GM12878 (cell line): ENCODE measurements around the gene TNFRSF6B. TPM values are rescaled to one million over a fixed set of nuclear protein-coding genes. Genes with fewer than 3 reads are reported as not detected.

ENCODE experiments used
- ATAC-seq: fragments of 200-7000 bp; cut with Tn5 transposase; 3 replicates; pipeline ENCODE4 v1.9.1; 2020; ENCODE audit warnings: mild to moderate bottlenecking, moderate library complexity
- BruUV-seq: library from RNA; stranded (reverse); fragments of 400-500 nt; replicated peaks from 2 replicates; lab custom pipeline; 2021; lab: Mats Ljungman, UMichigan
- CTCF ChIA-PET: fragments of 300-600 bp; sonication (Branson Sonifier 250); formaldehyde crosslinking; extraction: SDS; loops from one replicate; lab custom pipeline; 2021; ENCODE audit warnings: inconsistent platforms; lab: Yijun Ruan, JAX
- POLR2A ChIA-PET: fragments of 350-600 bp; formaldehyde crosslinking; extraction: SDS; loops from one replicate; lab custom pipeline; 2021; ENCODE audit warnings: inconsistent platforms; lab: Charles Lee
- RAD21 ChIA-PET: fragments of 300-600 bp; sonication (Branson Sonifier 250); formaldehyde crosslinking; loops from one replicate; lab custom pipeline; 2023; ENCODE audit warnings: antibody characterized with exemption; ENCODE audit not compliant: unreplicated experiment; lab: Charles Lee
- SMC1A ChIA-PET: fragments of 300-600 bp; sonication (Branson Sonifier 250); formaldehyde crosslinking; loops from one replicate; lab custom pipeline; 2023; ENCODE audit not compliant: unreplicated experiment, uncharacterized antibody; lab: Charles Lee
- DNase-seq: peaks from one replicate; pipeline ENCODE4 v3.0.0-alpha.2; 2011; ENCODE audit warnings: low read depth, low spot score
- FAIRE-seq: peaks from 3 replicates; lab custom pipeline; 2011; peaks lifted over from hg19 to GRCh38; lab: Jason Lieb, UNC
- H2AFZ ChIP-seq: 2 replicates; pipeline ENCODE4 v1.6.0; 2011; ENCODE audit warnings: low read depth, low read length, control low read depth; ENCODE audit not compliant: control insufficient read depth
- H3K27ac ChIP-seq: 2 replicates; pipeline ENCODE4 v1.5.1; 2011; ENCODE audit warnings: control low read depth; ENCODE audit not compliant: control insufficient read depth, insufficient read depth
- H3K27me3 ChIP-seq, 2 experiments: replicated peaks in 1 of 2; 2 replicates each; pipeline versions ENCODE4 v1.6.0 to v1.6.1; 2011; ENCODE audit warnings: low read length in 1 of 2; ENCODE audit not compliant: control insufficient read depth in 2 of 2, insufficient read depth in 2 of 2
- H3K36me3 ChIP-seq, 2 experiments: 2 replicates each; pipeline ENCODE4 v1.5.1; 2011; ENCODE audit warnings: low read length in 1 of 2; ENCODE audit not compliant: control insufficient read depth in 2 of 2, insufficient read depth in 2 of 2
- H3K4me1 ChIP-seq: 2 replicates; pipeline ENCODE4 v1.6.1; 2011; ENCODE audit warnings: mild to moderate bottlenecking, low read length, moderate library complexity, mixed read lengths; ENCODE audit not compliant: control insufficient read depth, insufficient read depth
- H3K4me2 ChIP-seq: 2 replicates; pipeline ENCODE4 v1.6.0; 2011; ENCODE audit warnings: control low read depth; ENCODE audit not compliant: control insufficient read depth, insufficient read depth
- H3K4me3 ChIP-seq: fragments of 200-600 bp; sonication (generic); 2 replicates; pipeline ENCODE4 v1.5.1; 2016
- H3K79me2 ChIP-seq: 2 replicates; pipeline ENCODE4 v1.6.0; 2011; ENCODE audit warnings: low read length; ENCODE audit not compliant: control insufficient read depth, insufficient read depth
- H3K9ac ChIP-seq: 2 replicates; pipeline ENCODE4 v1.8.0; 2011; ENCODE audit warnings: low read length, control low read depth, mixed read lengths; ENCODE audit not compliant: control insufficient read depth, insufficient read depth
- H3K9me3 ChIP-seq: replicated peaks from 3 replicates; pipeline ENCODE4 v1.5.1; 2011; ENCODE audit warnings: mild to moderate bottlenecking, low read length; ENCODE audit not compliant: control insufficient read depth, insufficient read depth
- H4K20me1 ChIP-seq: 2 replicates; pipeline ENCODE4 v1.6.0; 2011; ENCODE audit not compliant: control insufficient read depth, insufficient read depth
- NR2C2 ChIP-seq: IDR thresholded peaks from 2 replicates; pipeline ENCODE4 v1.6.1; 2011; ENCODE audit warnings: borderline replicate concordance, low read depth; ENCODE audit not compliant: control insufficient read depth, insufficient read length
- ZNF207 ChIP-seq: fragments of 450-650 bp; IDR thresholded peaks from 2 replicates; pipeline ENCODE4 v1.6.1; 2014; ENCODE audit warnings: antibody characterized with exemption, mild to moderate bottlenecking, borderline replicate concordance
- WGBS: methylation state at CpG from one replicate; pipeline ENCODE4 v1.1.6; 2016; ENCODE audit warnings: low lambda C conversion rate; ENCODE audit not compliant: insufficient replicate concordance, insufficient coverage; ENCODE audit errors: missing lambda C conversion rate; 5-methylcytosine and 5-hydroxymethylcytosine counted together
- in situ Hi-C: fragments of 300-500 bp; cut with MboI; formaldehyde crosslinking; loops from 9 replicates; pipeline ENCODE4 v1.14.3; 2018; ENCODE audit warnings: mixed read lengths
- intact Hi-C: fragments of 100-400 bp; cut with micrococcal nuclease; formaldehyde crosslinking; loops from one replicate; pipeline ENCODE4 v1.14.2; 2022; ENCODE audit not compliant: unreplicated experiment
- polyA plus RNA-seq, 11 experiments: library from polyadenylated mRNA; depleted of rRNA in 4 of 11; unstranded in 6 of 11; stranded (reverse) in 5 of 11; fragments of >200 nt; fragmentation: Nextera tagmentation in 4 of 11; fragmentation: Illumina TruSeq in 1 of 11; extraction: Ambion mirVana in 4 of 11; extraction: Trizol in 1 of 11; gene quantifications; 1 replicate in 1 of 11; 2 replicates in 10 of 11; pipeline versions ENCODE4 v1.2.1 to v1.2.3, GENCODE V29; 2011 to 2016; ENCODE audit warnings: inconsistent platforms in 2 of 11, missing spikeins in 2 of 11, low read depth in 1 of 11
- total RNA-seq, 4 experiments: library from RNA; depleted of rRNA in 3 of 4; stranded (reverse); fragments of >200 nt in 3 of 4; fragmentation: Illumina TruSeq in 1 of 4; extraction: Trizol in 1 of 4; gene quantifications; 2 replicates each; pipeline versions ENCODE4 v1.2.1 to v1.2.3, GENCODE V29; 2013 to 2021
- TF ChIP-seq, protein P1 (sequence below): fragments of 450-650 bp; IDR thresholded peaks from 2 replicates; pipeline ENCODE4 v1.6.1; 2016; ENCODE audit warnings: mild to moderate bottlenecking
- TF ChIP-seq, protein P2 (sequence below): fragments of 450-650 bp; IDR thresholded peaks from 2 replicates; pipeline ENCODE4 v1.6.1; 2017; ENCODE audit warnings: mild to moderate bottlenecking
- TF ChIP-seq, protein P3 (sequence below): IDR thresholded peaks from 2 replicates; pipeline ENCODE4 v1.6.1; 2011; ENCODE audit warnings: low read depth, mild to moderate bottlenecking, low read length, moderate library complexity, borderline replicate concordance; ENCODE audit errors: extremely low read depth

Gene TNFRSF6B
- total and polyA plus RNA-seq, 10 of the 15 experiments (the other 5 are each of a cell fraction or from before 2014, with no cell fraction given) = 0.67 to 2.2 (median 1.8) TPM; not detected in 7

DNA sequence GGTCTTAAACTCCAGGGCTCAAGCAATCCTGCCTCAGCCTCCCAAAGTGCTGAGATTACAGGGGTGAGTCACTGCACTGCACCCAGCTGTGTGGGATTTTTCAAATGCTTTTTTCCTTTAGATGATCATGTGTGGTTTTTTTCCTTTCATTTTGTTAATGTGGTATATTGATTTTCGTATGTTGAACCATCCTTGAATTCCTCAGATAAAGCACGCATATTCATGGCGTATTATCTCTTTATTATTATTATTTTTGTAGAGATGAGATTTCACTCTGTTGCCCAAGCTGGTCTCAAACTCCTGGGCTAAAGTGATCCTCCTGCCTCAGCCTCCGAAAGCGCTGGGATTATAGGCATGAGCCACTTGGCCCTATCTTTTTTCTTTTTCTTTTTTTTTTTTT, 18.4 kb downstream of the TNFRSF6B start:
- H2AFZ ChIP-seq = no peak overlapping the region
- ATAC-seq (no peak), DNase-seq (no peak)
- peaks cover 41% of the 10 kb centered on the region for H3K9me3 ChIP-seq
- no TSS peak for BruUV-seq
- no peak overlapping the region for H3K9ac ChIP-seq
- H3K4me2 ChIP-seq = no peak overlapping the region
- TF ChIP-seq ZNF207 (no peak), NR2C2 (no peak)
- TF ChIP-seq, protein P1, sequence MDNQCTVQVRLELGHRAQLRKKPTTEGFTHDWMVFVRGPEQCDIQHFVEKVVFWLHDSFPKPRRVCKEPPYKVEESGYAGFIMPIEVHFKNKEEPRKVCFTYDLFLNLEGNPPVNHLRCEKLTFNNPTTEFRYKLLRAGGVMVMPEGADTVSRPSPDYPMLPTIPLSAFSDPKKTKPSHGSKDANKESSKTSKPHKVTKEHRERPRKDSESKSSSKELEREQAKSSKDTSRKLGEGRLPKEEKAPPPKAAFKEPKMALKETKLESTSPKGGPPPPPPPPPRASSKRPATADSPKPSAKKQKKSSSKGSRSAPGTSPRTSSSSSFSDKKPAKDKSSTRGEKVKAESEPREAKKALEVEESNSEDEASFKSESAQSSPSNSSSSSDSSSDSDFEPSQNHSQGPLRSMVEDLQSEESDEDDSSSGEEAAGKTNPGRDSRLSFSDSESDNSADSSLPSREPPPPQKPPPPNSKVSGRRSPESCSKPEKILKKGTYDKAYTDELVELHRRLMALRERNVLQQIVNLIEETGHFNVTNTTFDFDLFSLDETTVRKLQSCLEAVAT = peak; percentile 71
- TF ChIP-seq, protein P2, sequence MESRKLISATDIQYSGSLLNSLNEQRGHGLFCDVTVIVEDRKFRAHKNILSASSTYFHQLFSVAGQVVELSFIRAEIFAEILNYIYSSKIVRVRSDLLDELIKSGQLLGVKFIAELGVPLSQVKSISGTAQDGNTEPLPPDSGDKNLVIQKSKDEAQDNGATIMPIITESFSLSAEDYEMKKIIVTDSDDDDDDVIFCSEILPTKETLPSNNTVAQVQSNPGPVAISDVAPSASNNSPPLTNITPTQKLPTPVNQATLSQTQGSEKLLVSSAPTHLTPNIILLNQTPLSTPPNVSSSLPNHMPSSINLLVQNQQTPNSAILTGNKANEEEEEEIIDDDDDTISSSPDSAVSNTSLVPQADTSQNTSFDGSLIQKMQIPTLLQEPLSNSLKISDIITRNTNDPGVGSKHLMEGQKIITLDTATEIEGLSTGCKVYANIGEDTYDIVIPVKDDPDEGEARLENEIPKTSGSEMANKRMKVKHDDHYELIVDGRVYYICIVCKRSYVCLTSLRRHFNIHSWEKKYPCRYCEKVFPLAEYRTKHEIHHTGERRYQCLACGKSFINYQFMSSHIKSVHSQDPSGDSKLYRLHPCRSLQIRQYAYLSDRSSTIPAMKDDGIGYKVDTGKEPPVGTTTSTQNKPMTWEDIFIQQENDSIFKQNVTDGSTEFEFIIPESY = 0 out of 2 replicates have a peak, but pooled peaks have one; percentile 41
- TF ChIP-seq, protein P3, sequence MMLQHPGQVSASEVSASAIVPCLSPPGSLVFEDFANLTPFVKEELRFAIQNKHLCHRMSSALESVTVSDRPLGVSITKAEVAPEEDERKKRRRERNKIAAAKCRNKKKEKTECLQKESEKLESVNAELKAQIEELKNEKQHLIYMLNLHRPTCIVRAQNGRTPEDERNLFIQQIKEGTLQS = no peak
- TF ChIP-seq, all 136 proteins: peak for 2
- Histone ChIP-seq H3K27me3 (no peaks in the 10 kb centered on the region), H3K36me3 (peaks cover 4 to 43% of the 10 kb centered on the region in 2 experiments), H3K79me2 (peaks cover 37% of the 10 kb centered on the region), H3K4me1 (peaks cover 4% of the 10 kb centered on the region; the same call in 1 of the 2 replicates), H4K20me1 (no peaks in the 10 kb centered on the region), H3K4me3 (no peak overlapping the region), H3K27ac (no peak overlapping the region)
- SMC1A ChIA-PET = interaction anchor here (0.6 to 1.5 kb wide), 2 partner anchors 22 to 133 kb away, joined by 3 to 4 read pairs; partner anchors contain the start of gene LIME1
- RAD21 ChIA-PET = no interaction called here
- in situ Hi-C loops = no loop called here
- 100% methylated on average over 5 of the region's 5 CpGs for WGBS
- no peak for FAIRE-seq
- CTCF ChIA-PET = no interaction called here
- intact Hi-C loops = no loop called here
- POLR2A ChIA-PET = interaction anchor here (0.7 kb wide), 1 partner anchor 8 kb away, joined by 3 read pairs; no protein-coding TSS in a partner anchor
